Suprapubic skin (tissue), 4 donors: ENCODE measurements around the gene CRYM.

Experiments
- EP300 ChIP-seq: sonication (generic); formaldehyde crosslinking; IDR thresholded peaks from one replicate; pipeline ENCODE4 v1.6.1; 2017; ENCODE audit warnings: antibody characterized with exemption
- POLR2A ChIP-seq, 2 donors: fragments of 450-650 bp; IDR thresholded peaks; one replicate each; pipeline ENCODE4 v1.6.1; 2017; ENCODE audit warnings: antibody characterized with exemption in 2 of 2, mild to moderate bottlenecking in 2 of 2, moderate library complexity in 2 of 2
- POLR2AphosphoS5 ChIP-seq, 3 donors: sonication (generic); formaldehyde crosslinking; IDR thresholded peaks; one replicate each; pipeline ENCODE4 v1.6.1; 2017; ENCODE audit warnings: antibody characterized with exemption in 3 of 3
- TF ChIP-seq, protein P1 (sequence below), 2 donors: fragments of 200-600 bp in 1 of 2; fragments of 450-650 bp in 1 of 2; sonication (generic) in 1 of 2; IDR thresholded peaks; one replicate each; pipeline ENCODE4 v1.5.1; 2016 to 2019; ENCODE audit warnings: antibody characterized with exemption in 2 of 2, mild to moderate bottlenecking in 1 of 2, moderate library complexity in 1 of 2

DNA sequence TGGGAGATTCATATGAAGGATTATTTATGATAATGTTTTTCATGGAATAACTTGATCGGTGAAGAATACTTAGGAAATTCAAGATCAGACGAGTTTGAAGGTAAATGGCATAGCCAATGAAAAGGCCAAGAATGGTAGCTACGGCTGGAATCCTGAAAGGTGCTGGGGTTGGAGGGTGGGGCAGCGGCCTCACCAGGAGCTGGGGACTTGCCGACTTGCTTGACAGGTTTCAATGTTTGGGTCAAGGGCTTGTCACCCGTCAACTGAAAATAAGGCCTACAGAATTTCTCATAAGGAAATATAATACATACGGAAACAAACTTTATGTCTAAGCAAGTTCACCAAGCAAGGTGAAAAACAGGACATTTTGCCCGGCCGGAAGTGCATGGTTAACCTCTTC, 9.9 kb downstream of the CRYM start:
- no peak for TF ChIP-seq POLR2A (IDR thresholded peaks at IDR 0.05)
- TF ChIP-seq, protein P1, sequence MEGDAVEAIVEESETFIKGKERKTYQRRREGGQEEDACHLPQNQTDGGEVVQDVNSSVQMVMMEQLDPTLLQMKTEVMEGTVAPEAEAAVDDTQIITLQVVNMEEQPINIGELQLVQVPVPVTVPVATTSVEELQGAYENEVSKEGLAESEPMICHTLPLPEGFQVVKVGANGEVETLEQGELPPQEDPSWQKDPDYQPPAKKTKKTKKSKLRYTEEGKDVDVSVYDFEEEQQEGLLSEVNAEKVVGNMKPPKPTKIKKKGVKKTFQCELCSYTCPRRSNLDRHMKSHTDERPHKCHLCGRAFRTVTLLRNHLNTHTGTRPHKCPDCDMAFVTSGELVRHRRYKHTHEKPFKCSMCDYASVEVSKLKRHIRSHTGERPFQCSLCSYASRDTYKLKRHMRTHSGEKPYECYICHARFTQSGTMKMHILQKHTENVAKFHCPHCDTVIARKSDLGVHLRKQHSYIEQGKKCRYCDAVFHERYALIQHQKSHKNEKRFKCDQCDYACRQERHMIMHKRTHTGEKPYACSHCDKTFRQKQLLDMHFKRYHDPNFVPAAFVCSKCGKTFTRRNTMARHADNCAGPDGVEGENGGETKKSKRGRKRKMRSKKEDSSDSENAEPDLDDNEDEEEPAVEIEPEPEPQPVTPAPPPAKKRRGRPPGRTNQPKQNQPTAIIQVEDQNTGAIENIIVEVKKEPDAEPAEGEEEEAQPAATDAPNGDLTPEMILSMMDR (IDR thresholded peaks at IDR 0.05) = no peak
- TF ChIP-seq EP300 = no peak
- no peak for TF ChIP-seq POLR2AphosphoS5 (IDR thresholded peaks at IDR 0.05)
